CD4-positive, alpha-beta T cell (primary cell): ENCODE results near the gene GMEB2. TPM values are rescaled to one million over a fixed set of nuclear protein-coding genes. Genes with fewer than 3 reads are reported as not detected.
A peak's percentile ranks its signal among the peaks of the same experiment; 100 is the strongest.

ENCODE experiments used
- ATAC-seq: fragments of 200-7000 bp; cut with Tn5 transposase; one replicate; pipeline ENCODE4 v1.10.0; 2022; ENCODE audit warnings: mild to moderate bottlenecking; ENCODE audit not compliant: poor library complexity
- CTCF ChIA-PET: fragments of 350-600 bp; sonication (Branson Sonifier 250); formaldehyde crosslinking; loops from one replicate; lab custom pipeline; 2021; ENCODE audit warnings: antibody characterized with exemption, inconsistent platforms; lab: Charles Lee
- POLR2A ChIA-PET: fragments of 350-600 bp; sonication (Branson Sonifier 250); formaldehyde crosslinking; loops from one replicate; lab custom pipeline; 2021; ENCODE audit warnings: antibody characterized with exemption, inconsistent platforms; lab: Charles Lee
- DNase-seq, 14 experiments: peaks; one replicate each; pipeline ENCODE4 v3.0.0-alpha.2; 2013 to 2020; ENCODE audit warnings: mixed read lengths in 2 of 14
- H3K27ac ChIP-seq, 2 donors: one replicate each; pipeline versions ENCODE4 v1.5.1 to v1.7.0; 2013; ENCODE audit warnings: low read length in 2 of 2, low read depth in 1 of 2, mild to moderate bottlenecking in 1 of 2
- H3K27me3 ChIP-seq, 2 experiments: 1 replicate in 1 of 2; 2 replicates in 1 of 2; pipeline versions ENCODE4 v1.6.1 to v1.7.0; 2013; ENCODE audit warnings: low read length in 2 of 2, control low read depth in 1 of 2, mild to moderate bottlenecking in 1 of 2, moderate library complexity in 1 of 2; ENCODE audit not compliant: insufficient read depth in 2 of 2, control insufficient read depth in 1 of 2
- H3K36me3 ChIP-seq: one replicate; pipeline ENCODE4 v1.6.1; 2013; ENCODE audit warnings: low read length, control low read depth; ENCODE audit not compliant: insufficient read depth
- H3K4me1 ChIP-seq: one replicate; pipeline ENCODE4 v1.6.1; 2013; ENCODE audit warnings: low read length, control low read depth; ENCODE audit not compliant: insufficient read depth
- H3K4me3 ChIP-seq: one replicate; pipeline ENCODE4 v1.5.1; 2013; ENCODE audit warnings: mild to moderate bottlenecking, low read length, moderate library complexity
- H3K9me3 ChIP-seq, 2 experiments: 1 replicate in 1 of 2; 2 replicates in 1 of 2; pipeline versions ENCODE4 v1.6.1 to v1.7.0; 2013; ENCODE audit warnings: low read length in 2 of 2, mild to moderate bottlenecking in 2 of 2, control low read depth in 1 of 2, moderate library complexity in 1 of 2; ENCODE audit not compliant: control insufficient read depth in 1 of 2, insufficient read depth in 1 of 2
- H3K27ac Mint-ChIP-seq: one replicate; pipeline ENCODE4 v1.8.0; 2020; ENCODE audit warnings: mixed read lengths
- H3K27me3 Mint-ChIP-seq: one replicate; pipeline ENCODE4 v1.8.0; 2021; ENCODE audit warnings: mixed read lengths
- H3K36me3 Mint-ChIP-seq: one replicate; pipeline ENCODE4 v1.8.0; 2021; ENCODE audit warnings: low read depth, mixed read lengths
- H3K4me1 Mint-ChIP-seq: one replicate; pipeline ENCODE4 v1.8.0; 2021; ENCODE audit warnings: low read depth, mixed read lengths
- H3K4me3 Mint-ChIP-seq: one replicate; pipeline ENCODE4 v1.8.0; 2020; ENCODE audit warnings: mild to moderate bottlenecking, mixed read lengths
- H3K9me3 Mint-ChIP-seq: one replicate; pipeline ENCODE4 v1.8.0; 2020; ENCODE audit warnings: mixed read lengths
- intact Hi-C, 2 experiments: fragments of 100-400 bp; cut with DNase I in 1 of 2; cut with micrococcal nuclease in 1 of 2; formaldehyde crosslinking; loops; one replicate each; pipeline versions ENCODE4 v1.15.1 to v1.9.0; 2023 to 2025; cut with DNase I, micrococcal nuclease
- total RNA-seq, 174 experiments: library from RNA in 2 of 174; stranded (reverse) in 2 of 174; gene quantifications; one replicate each; pipeline ENCODE4 v1.2.3 and lab custom pipeline; 2021 to 2026
- TF ChIP-seq, protein P1 (sequence below): fragments of 200-600 bp; IDR thresholded peaks from one replicate; pipeline ENCODE4 v1.8.0; 2022; ENCODE audit warnings: antibody characterized with exemption, mild to moderate bottlenecking

GMEB2 gene
- total RNA-seq, 2 experiments from 2014 or later: 32.9 to 34.0 TPM

DNA sequence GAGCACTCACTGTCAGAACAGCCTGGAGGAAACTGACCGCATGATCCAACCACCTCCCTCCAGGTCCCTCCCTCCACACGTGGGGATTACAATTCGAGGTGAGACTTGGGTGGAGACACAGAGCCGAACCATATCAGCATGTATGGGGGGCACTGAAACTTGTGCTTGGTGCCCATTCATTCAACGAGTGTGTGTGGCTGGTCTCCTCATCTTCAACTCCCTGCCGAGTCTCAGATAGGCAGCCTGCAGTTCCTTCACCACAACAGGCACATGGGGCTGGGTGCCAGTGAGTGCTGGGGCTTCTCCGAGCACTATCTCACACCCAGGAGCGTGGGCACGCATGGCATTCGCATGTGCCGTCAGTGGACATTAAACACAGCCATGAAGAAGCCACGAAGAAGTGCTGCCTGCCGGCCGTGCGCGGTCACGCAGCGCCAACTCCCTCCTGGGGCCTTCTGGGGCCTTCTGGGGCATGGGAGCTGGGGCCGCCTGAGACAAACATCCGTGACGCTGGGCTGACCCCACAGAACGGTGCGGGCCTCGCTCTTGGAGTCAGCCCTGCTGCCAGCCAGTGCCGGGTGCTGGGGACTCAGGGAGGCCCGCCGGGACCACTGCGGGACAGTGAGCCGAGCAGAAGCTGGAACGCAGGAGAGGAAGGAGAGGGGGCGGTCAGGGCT, 30.5 kb upstream of the GMEB2 start:
- H3K4me1 ChIP-seq: peaks cover 48% of the 10 kb centered on the region
- Mint-ChIP-seq H3K4me1 (peaks cover 38% of the 10 kb centered on the region), H3K27me3 (no peaks in the 10 kb centered on the region), H3K36me3 (peaks cover 20% of the 10 kb centered on the region), H3K4me3 (peak overlapping the region; percentile 98), H3K9me3 (no peaks in the 10 kb centered on the region), H3K27ac (peak overlapping the region; percentile 96)
- TF ChIP-seq, protein P1, sequence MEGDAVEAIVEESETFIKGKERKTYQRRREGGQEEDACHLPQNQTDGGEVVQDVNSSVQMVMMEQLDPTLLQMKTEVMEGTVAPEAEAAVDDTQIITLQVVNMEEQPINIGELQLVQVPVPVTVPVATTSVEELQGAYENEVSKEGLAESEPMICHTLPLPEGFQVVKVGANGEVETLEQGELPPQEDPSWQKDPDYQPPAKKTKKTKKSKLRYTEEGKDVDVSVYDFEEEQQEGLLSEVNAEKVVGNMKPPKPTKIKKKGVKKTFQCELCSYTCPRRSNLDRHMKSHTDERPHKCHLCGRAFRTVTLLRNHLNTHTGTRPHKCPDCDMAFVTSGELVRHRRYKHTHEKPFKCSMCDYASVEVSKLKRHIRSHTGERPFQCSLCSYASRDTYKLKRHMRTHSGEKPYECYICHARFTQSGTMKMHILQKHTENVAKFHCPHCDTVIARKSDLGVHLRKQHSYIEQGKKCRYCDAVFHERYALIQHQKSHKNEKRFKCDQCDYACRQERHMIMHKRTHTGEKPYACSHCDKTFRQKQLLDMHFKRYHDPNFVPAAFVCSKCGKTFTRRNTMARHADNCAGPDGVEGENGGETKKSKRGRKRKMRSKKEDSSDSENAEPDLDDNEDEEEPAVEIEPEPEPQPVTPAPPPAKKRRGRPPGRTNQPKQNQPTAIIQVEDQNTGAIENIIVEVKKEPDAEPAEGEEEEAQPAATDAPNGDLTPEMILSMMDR: no peak
- peak overlapping the region; percentile 76 for H3K4me3 ChIP-seq
- H3K9me3 ChIP-seq: no peaks in the 10 kb centered on the region
- DNase-seq (no peak), ATAC-seq (no peak)
- intact Hi-C loops: loop anchor here (5.0 to 10.0 kb wide), 5 partner anchors 77 to 600 kb away; partner anchors contain the start of genes ABHD16B (in 1 of the 2), LIME1 (in 1 of the 2), PCMTD2 (in 1 of the 2) and SLC2A4RG (in 1 of the 2)
- ChIA-PET POLR2A (interaction anchor here (1.0 to 1.8 kb wide), 17 partner anchors 8 to 323 kb away, joined by 3 to 32 read pairs (median 5); partner anchors contain the start of genes ARFRP1, GMEB2, HELZ2 and LIME1), CTCF (interaction anchor here (1.2 to 1.8 kb wide), 4 partner anchors 15 to 207 kb away, joined by 4 to 7 read pairs (median 5); no protein-coding TSS in a partner anchor)
- no peaks in the 10 kb centered on the region for H3K27me3 ChIP-seq
- H3K36me3 ChIP-seq: peaks cover 6% of the 10 kb centered on the region
- H3K27ac ChIP-seq: peak overlapping the region in 1 of 2 donors; percentile 87

DNA sequence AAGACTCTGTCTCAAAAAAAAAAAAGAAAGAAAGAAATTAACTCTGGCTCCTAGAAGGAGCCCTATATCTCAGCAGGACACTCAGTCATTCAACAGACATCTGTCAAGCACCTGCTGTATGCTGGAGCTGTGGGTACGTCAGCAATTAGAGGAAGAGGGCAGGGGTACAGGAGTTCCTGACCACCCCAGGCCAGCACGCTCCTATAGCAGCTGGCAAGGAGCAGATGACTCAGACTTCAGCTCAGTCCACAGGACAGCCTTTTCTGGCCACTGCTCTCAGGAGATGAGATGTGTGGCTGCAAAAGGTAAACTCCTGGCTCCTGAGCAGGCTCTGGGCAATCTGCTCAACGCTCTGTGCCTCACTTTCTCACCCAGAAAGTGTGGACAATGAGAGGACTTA, 29.6 kb upstream of the GMEB2 start:
- no peak for DNase-seq
- POLR2A ChIA-PET: interaction anchor here (0.6 kb wide), 1 partner anchor 65 kb away, joined by 3 read pairs; no protein-coding TSS in a partner anchor
- intact Hi-C loops: loop anchor here (5.0 to 10.0 kb wide), 5 partner anchors 78 to 601 kb away; partner anchors contain the start of genes ABHD16B (in 1 of the 2), LIME1 (in 1 of the 2), PCMTD2 (in 1 of the 2) and SLC2A4RG (in 1 of the 2)
- peaks cover 44% of the 10 kb centered on the region for H3K4me1 Mint-ChIP-seq
- H3K4me3 Mint-ChIP-seq: peak overlapping the region; percentile 98
- Histone ChIP-seq H3K36me3 (no peaks in the 10 kb centered on the region), H3K9me3 (no peaks in the 10 kb centered on the region), H3K27me3 (no peaks in the 10 kb centered on the region), H3K4me1 (peaks cover 58% of the 10 kb centered on the region), H3K27ac (no peak overlapping the region), H3K4me3 (no peak overlapping the region)
- TF ChIP-seq, protein P1: no peak
- no peaks in the 10 kb centered on the region for H3K9me3 Mint-ChIP-seq
- H3K27ac Mint-ChIP-seq: no peak overlapping the region
- CTCF ChIA-PET: interaction anchor here (1.0 kb wide), 1 partner anchor 14 kb away, joined by 4 read pairs; no protein-coding TSS in a partner anchor
- no peak for ATAC-seq
- peaks cover 20% of the 10 kb centered on the region for H3K36me3 Mint-ChIP-seq
- no peaks in the 10 kb centered on the region for H3K27me3 Mint-ChIP-seq

DNA sequence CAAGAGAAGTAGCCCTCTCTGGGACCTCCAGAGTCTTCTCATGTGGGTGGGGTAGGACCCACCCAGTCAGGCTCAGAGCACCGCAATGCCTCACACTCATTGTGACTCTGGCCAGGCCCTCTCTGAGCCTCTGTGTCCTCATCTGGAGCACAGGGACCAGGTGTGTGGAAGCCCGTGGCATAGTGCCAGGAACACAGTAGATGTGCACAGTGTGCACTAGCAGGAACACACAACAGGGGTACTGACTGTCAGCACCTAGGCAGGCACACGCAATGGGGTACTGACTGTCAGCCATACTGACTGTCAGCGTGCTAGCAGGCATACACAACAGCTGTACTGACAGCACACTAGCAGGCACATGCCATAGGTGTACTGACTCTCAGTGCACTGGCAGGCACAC, 28.3 kb upstream of the GMEB2 start:
- ChIA-PET POLR2A (no interaction called here), CTCF (interaction anchor here (1.0 kb wide), 1 partner anchor 13 kb away, joined by 4 read pairs; no protein-coding TSS in a partner anchor)
- Histone ChIP-seq H3K27me3 (no peaks in the 10 kb centered on the region), H3K4me1 (peaks cover 64% of the 10 kb centered on the region), H3K27ac (no peak overlapping the region), H3K4me3 (no peak overlapping the region), H3K9me3 (no peaks in the 10 kb centered on the region), H3K36me3 (no peaks in the 10 kb centered on the region)
- peaks cover 42% of the 10 kb centered on the region for H3K4me1 Mint-ChIP-seq
- peak overlapping the region; percentile 51 for H3K4me3 Mint-ChIP-seq
- peak overlapping the region; percentile 81 for H3K27ac Mint-ChIP-seq
- DNase-seq: no peak
- H3K9me3 Mint-ChIP-seq: no peaks in the 10 kb centered on the region
- peaks cover 18% of the 10 kb centered on the region for H3K36me3 Mint-ChIP-seq
- intact Hi-C loops: loop anchor here (5.0 to 10.0 kb wide), 5 partner anchors 80 to 602 kb away; partner anchors contain the start of genes ABHD16B (in 1 of the 2), LIME1 (in 1 of the 2), PCMTD2 (in 1 of the 2) and SLC2A4RG (in 1 of the 2)
- TF ChIP-seq, protein P1: no peak
- H3K27me3 Mint-ChIP-seq: no peaks in the 10 kb centered on the region
- no peak for ATAC-seq
